ENCODE measurements around the gene SMPD1.

DNA sequence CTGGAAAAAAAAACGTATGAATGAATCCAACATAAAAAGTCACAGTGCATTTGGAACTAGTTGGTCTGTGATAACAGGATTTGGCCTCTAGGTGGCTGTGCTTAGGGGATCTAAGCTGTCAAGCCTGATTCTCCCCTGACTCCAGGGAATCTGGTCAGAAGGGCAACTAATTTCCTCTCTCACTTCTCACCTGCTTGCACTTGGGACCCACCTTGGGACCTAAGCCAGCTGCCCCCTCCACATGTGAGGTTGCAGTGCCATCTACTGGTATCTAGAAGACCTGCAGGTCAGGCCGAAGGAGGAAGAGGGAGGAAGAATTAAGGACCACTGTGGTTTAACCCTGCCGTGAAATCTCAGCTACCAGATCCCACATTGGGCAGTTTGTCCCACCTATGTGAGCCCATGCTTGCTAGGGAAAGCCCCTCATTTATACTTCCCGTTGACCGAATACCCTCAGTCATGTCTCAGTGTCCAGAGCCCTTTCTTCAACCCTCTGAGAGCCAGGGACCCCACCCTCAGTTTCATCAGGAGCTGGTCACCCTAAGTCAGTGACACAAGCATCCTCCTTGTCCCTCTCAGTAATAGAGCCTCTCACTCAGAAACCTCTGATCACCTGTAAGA lies 36.8 kb upstream of the SMPD1 start:
- TF ChIP-seq, protein P1, sequence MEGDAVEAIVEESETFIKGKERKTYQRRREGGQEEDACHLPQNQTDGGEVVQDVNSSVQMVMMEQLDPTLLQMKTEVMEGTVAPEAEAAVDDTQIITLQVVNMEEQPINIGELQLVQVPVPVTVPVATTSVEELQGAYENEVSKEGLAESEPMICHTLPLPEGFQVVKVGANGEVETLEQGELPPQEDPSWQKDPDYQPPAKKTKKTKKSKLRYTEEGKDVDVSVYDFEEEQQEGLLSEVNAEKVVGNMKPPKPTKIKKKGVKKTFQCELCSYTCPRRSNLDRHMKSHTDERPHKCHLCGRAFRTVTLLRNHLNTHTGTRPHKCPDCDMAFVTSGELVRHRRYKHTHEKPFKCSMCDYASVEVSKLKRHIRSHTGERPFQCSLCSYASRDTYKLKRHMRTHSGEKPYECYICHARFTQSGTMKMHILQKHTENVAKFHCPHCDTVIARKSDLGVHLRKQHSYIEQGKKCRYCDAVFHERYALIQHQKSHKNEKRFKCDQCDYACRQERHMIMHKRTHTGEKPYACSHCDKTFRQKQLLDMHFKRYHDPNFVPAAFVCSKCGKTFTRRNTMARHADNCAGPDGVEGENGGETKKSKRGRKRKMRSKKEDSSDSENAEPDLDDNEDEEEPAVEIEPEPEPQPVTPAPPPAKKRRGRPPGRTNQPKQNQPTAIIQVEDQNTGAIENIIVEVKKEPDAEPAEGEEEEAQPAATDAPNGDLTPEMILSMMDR (conservative IDR thresholded peaks at IDR 0.05), result peak; percentile 97
- TF ChIP-seq ZFX (IDR thresholded peaks at IDR 0.05), result no peak
